HCT116 (cell line): Measurements from ENCODE around the gene CRB1.

Source experiments
- CTCF ChIP-seq, 3 experiments: fragments of 200-600 bp in 1 of 3; sonication (generic) in 1 of 3; IDR thresholded peaks in 2 of 3; conservative IDR thresholded peaks in 1 of 3; 2 replicates each; pipeline ENCODE4 v1.5.1; 2012 to 2017; ENCODE audit warnings: low read depth in 2 of 3, low read length in 2 of 3, antibody characterized with exemption in 1 of 3, borderline replicate concordance in 1 of 3, control low read depth in 1 of 3, mild to moderate bottlenecking in 1 of 3, mixed read lengths in 1 of 3, mixed run types in 1 of 3, moderate library complexity in 1 of 3; ENCODE audit not compliant: insufficient read depth in 1 of 3
- EZH2 ChIP-seq: fragments of 200-600 bp; sonication (generic); IDR thresholded peaks from 2 replicates; pipeline ENCODE4 v1.6.1; 2017; ENCODE audit warnings: antibody characterized with exemption, mixed run types
- YY1 ChIP-seq: IDR thresholded peaks from 2 replicates; pipeline ENCODE4 v1.6.1; 2011; ENCODE audit warnings: low read length, low read depth, moderate library complexity, mild to moderate bottlenecking; ENCODE audit not compliant: insufficient replicate concordance; ENCODE audit errors: extremely low read depth

GRCh38 chr1:197444755-197445154 lies 176.7 kb downstream of the CRB1 start:
- no peak for TF ChIP-seq CTCF (IDR thresholded peaks at IDR 0.05 in 2 of 3, conservative IDR thresholded peaks at IDR 0.05 in 1 of 3; ENCODE audit: borderline replicate concordance in 1 of 3, insufficient read depth in 1 of 3, low read depth in 2 of 3, low read length in 2 of 3)
- no peak for TF ChIP-seq YY1
- TF ChIP-seq EZH2 = no peak
